Natural killer cell treated with Interleukin-12 subunit alpha and Interleukin-12 subunit beta and Interleukin-15 and Interleukin-18, amount 100 ng/mL, for 72 hours (primary cell): ENCODE measurements around the gene MTARC2. TPM values are rescaled to one million over a fixed set of nuclear protein-coding genes. Genes with fewer than 3 reads are reported as not detected.

Experiments
- ATAC-seq, 2 donors: fragments of 150-1000 bp; cut with Tn5 transposase in 1 of 2; sonication (Bioruptor Pico), chemical (Tn5 transposase) in 1 of 2; 2 replicates each; pipeline ENCODE4 v1.10.0; 2021
- DNase-seq: peaks from one replicate; pipeline ENCODE4 v3.0.0; 2022; ENCODE audit warnings: low spot score
- H3K27ac Mint-ChIP-seq, 2 donors: 1 replicate in 1 of 2; 2 replicates in 1 of 2; pipeline ENCODE4 v1.8.0; 2022; ENCODE audit warnings: mixed read lengths in 2 of 2, mild to moderate bottlenecking in 1 of 2, moderate library complexity in 1 of 2
- H3K27me3 Mint-ChIP-seq, 2 donors: 1 replicate in 1 of 2; 2 replicates in 1 of 2; pipeline ENCODE4 v1.8.0; 2022; ENCODE audit warnings: mixed read lengths in 2 of 2
- H3K36me3 Mint-ChIP-seq: one replicate; pipeline ENCODE4 v1.8.0; 2022; ENCODE audit warnings: mixed read lengths
- H3K4me1 Mint-ChIP-seq, 2 donors: 1 replicate in 1 of 2; 2 replicates in 1 of 2; pipeline ENCODE4 v1.8.0; 2022; ENCODE audit warnings: low read depth in 2 of 2, mixed read lengths in 2 of 2, mild to moderate bottlenecking in 1 of 2
- H3K4me3 Mint-ChIP-seq: one replicate; pipeline ENCODE4 v1.8.0; 2022; ENCODE audit warnings: mixed read lengths
- H3K9me3 Mint-ChIP-seq: 2 replicates; pipeline ENCODE4 v1.8.0; 2022; ENCODE audit warnings: mixed read lengths
- total RNA-seq, 2 donors: library from RNA; stranded (reverse); gene quantifications; one replicate each; pipeline ENCODE4 v1.2.3, GENCODE V29; 2022

Gene MTARC2
- total RNA-seq, 2 donors from 2014 or later, result not detected

GRCh38 chr1:220767312-220768125 lies 19.4 kb downstream of the MTARC2 start:
- Mint-ChIP-seq H3K27ac (no peak overlapping the region), H3K4me1 (no peaks in the 10 kb centered on the region), H3K4me3 (no peak overlapping the region), H3K27me3 (no peaks in the 10 kb centered on the region), H3K9me3 (no peaks in the 10 kb centered on the region), H3K36me3 (no peaks in the 10 kb centered on the region)
- ATAC-seq, result no peak
- no peak for DNase-seq

GRCh38 chr1:220768126-220768601 lies 20.0 kb downstream of the MTARC2 start:
- ATAC-seq, result peak in 1 of 2 donors; percentile 28
- Mint-ChIP-seq H3K4me1 (no peaks in the 10 kb centered on the region), H3K36me3 (no peaks in the 10 kb centered on the region), H3K27ac (no peak overlapping the region), H3K27me3 (no peaks in the 10 kb centered on the region), H3K4me3 (no peak overlapping the region), H3K9me3 (no peaks in the 10 kb centered on the region)
- DNase-seq, result no peak

DNA sequence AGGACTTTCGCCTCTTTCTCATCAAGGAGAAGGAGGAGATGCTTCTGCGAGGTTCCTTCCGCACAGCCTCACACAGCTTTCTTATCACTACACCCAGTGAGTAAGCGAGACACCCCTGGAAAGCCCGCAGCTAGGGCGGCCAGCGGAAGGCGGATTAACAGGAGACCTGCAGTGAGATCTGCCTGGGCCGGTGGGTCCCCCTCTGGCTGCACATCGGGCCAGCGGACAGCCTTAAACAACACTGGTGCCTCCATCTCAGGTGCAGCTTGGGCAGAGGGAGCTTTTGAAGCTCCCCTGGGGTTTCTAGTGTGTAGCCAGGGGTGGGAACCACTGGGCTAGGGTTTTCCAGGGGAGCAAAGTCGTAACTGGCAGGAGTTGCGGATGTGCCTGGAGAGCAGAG lies 21.1 kb downstream of the MTARC2 start:
- H3K9me3 Mint-ChIP-seq, result no peaks in the 10 kb centered on the region
- H3K4me3 Mint-ChIP-seq, result no peak overlapping the region
- no peaks in the 10 kb centered on the region for H3K4me1 Mint-ChIP-seq
- H3K36me3 Mint-ChIP-seq, result no peaks in the 10 kb centered on the region
- ATAC-seq, result no peak
- no peaks in the 10 kb centered on the region for H3K27me3 Mint-ChIP-seq
- no peak overlapping the region for H3K27ac Mint-ChIP-seq
- DNase-seq, result no peak

DNA sequence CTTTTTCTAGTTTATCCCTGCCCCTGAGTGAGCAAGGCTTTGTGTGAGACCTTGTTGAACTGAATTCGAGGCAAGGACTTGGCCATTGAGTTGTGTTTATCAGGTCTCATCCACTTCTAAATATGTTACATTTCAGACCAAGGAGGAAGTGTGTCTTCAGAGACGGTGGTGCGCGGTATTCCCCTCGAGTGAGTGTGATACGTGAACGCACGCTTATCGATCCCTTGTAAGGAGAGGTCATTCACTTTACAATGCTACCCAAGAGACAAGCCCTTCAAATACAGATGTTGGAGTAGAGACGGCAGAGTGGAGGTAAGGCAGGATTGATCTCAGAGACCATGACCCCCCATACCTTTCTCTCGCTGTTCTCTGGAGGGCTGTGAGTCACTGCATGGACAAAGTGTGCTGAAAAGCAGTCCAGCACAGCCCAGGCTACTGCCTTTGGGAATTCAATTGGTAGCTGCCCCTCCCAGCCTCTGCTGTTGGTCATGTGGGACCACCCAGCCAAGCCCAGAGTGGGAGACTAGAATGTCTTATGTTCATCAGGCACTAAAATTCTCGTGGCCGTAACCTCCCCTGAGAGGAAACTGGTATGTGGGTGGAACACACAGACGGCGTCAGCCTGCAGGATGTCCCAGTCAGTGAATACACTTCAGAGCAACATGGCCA lies 22.3 kb downstream of the MTARC2 start:
- Mint-ChIP-seq H3K4me1 (no peaks in the 10 kb centered on the region), H3K27me3 (peaks cover 2 to 4% of the 10 kb centered on the region in 2 donors), H3K27ac (no peak overlapping the region), H3K9me3 (no peaks in the 10 kb centered on the region), H3K36me3 (no peaks in the 10 kb centered on the region), H3K4me3 (no peak overlapping the region)
- ATAC-seq (no peak), DNase-seq (no peak)

DNA sequence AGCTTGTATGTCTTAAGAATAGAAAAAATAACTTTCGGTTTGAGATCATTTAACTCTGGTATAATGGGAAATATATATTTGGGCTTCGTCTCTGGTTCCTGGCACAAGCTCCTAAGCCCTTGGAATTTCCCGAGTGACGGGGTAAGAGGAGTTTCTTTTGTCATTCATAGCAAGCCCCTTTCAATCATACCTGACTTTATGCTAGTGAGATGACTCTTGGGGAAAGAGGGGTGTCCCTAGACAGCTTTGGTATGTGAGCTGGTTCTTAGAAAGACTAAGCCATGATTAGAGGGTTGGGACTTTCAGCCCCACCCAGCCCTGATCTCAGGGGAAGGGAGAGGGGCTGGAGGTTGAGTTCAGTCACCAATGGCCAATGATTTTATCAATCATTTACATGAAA lies 24.7 kb downstream of the MTARC2 start:
- Mint-ChIP-seq H3K4me3 (no peak overlapping the region), H3K27me3 (peaks cover 5 to 9% of the 10 kb centered on the region in 2 donors), H3K4me1 (no peaks in the 10 kb centered on the region), H3K27ac (no peak overlapping the region), H3K36me3 (no peaks in the 10 kb centered on the region), H3K9me3 (no peaks in the 10 kb centered on the region)
- no peak for ATAC-seq
- DNase-seq, result no peak

- ATAC-seq, result no peak
- Mint-ChIP-seq H3K27ac (no peak overlapping the region), H3K36me3 (no peaks in the 10 kb centered on the region), H3K4me1 (no peaks in the 10 kb centered on the region), H3K27me3 (peaks cover 5 to 9% of the 10 kb centered on the region in 2 donors), H3K4me3 (no peak overlapping the region), H3K9me3 (no peaks in the 10 kb centered on the region)
- no peak for DNase-seq
These were observed 27.2 kb downstream of the MTARC2 start for GRCh38 chr1:220775240-220775853.

DNA sequence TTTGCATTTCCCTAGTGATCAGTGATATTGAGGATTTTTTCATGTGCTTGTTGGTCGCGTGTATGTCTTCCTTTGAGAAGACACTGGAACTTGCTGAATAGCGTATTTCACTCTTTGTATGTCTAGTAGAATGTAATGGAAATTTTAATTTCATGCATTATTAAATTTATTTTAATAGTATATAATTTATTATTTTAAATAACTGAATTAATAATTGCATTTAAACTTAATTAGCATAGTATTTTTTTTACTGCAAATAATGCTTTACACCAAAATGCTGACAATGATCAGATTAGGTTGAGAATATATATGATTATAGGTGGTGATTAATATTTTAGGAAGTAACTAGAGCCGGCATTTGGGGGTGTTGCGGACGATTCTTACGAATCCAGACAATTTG lies 28.1 kb downstream of the MTARC2 start:
- Mint-ChIP-seq H3K27me3 (peaks cover 5 to 9% of the 10 kb centered on the region in 2 donors), H3K4me1 (no peaks in the 10 kb centered on the region), H3K9me3 (no peaks in the 10 kb centered on the region), H3K36me3 (no peaks in the 10 kb centered on the region), H3K27ac (no peak overlapping the region), H3K4me3 (no peak overlapping the region)
- ATAC-seq (no peak), DNase-seq (no peak)

- no peak overlapping the region for H3K27ac Mint-ChIP-seq
- H3K27me3 Mint-ChIP-seq, result peaks cover 8 to 9% of the 10 kb centered on the region in 2 donors
- H3K36me3 Mint-ChIP-seq, result no peaks in the 10 kb centered on the region
- H3K9me3 Mint-ChIP-seq, result no peaks in the 10 kb centered on the region
- peak; percentile 77 for DNase-seq
- no peaks in the 10 kb centered on the region for H3K4me1 Mint-ChIP-seq
- H3K4me3 Mint-ChIP-seq, result no peak overlapping the region
- peak; percentile 71 to 74 for ATAC-seq
These were observed 28.7 kb downstream of the MTARC2 start for GRCh38 chr1:220776720-220777326.

DNA sequence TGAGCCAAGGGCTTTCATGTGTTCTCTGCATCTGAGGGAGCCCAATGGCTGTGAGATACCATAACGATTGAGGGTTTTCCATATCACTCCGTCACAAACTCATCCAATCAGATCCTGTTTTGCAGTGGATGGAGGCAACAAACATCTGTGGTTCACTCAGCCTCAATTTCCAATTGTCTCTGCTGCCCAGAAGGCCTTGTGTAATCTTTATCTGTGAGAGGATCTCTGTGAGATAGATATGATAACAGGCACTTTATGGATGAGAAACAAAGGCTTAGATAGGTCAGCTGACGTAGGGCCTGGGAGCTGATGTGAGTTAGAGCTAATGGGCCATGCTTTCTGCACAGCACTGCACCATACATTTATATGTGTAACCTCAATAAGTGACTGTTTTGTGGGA lies 35.3 kb downstream of the MTARC2 start:
- no peak for ATAC-seq
- no peaks in the 10 kb centered on the region for H3K36me3 Mint-ChIP-seq
- H3K9me3 Mint-ChIP-seq, result no peaks in the 10 kb centered on the region
- H3K4me3 Mint-ChIP-seq, result no peak overlapping the region
- peaks cover 22 to 25% of the 10 kb centered on the region in 2 donors for H3K27me3 Mint-ChIP-seq
- H3K27ac Mint-ChIP-seq, result no peak overlapping the region
- DNase-seq, result no peak
- H3K4me1 Mint-ChIP-seq, result no peaks in the 10 kb centered on the region

DNA sequence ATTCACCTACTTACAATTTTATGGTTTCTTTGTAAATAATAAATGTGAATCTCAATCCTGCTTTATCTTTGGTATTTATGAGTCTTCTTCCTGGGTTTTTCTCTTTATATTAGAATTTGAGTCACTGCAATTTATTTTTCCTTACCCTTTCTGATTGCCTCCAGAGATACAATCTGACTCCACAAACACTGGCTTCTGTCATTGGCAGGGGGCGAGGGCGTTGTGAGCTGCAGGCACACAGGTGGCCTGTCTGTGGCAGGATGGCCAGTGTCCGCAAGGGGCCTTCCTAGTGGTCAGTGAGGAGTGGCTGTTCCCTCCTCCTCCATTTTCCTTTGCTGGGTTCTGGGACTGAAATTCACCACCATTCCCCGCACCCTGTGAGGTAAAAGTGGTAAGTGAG lies 36.6 kb downstream of the MTARC2 start:
- no peaks in the 10 kb centered on the region for H3K4me1 Mint-ChIP-seq
- no peak overlapping the region for H3K4me3 Mint-ChIP-seq
- no peaks in the 10 kb centered on the region for H3K36me3 Mint-ChIP-seq
- H3K9me3 Mint-ChIP-seq, result no peaks in the 10 kb centered on the region
- ATAC-seq (no peak), DNase-seq (no peak)
- H3K27me3 Mint-ChIP-seq, result peaks cover 22 to 25% of the 10 kb centered on the region in 2 donors
- H3K27ac Mint-ChIP-seq, result no peak overlapping the region

DNA sequence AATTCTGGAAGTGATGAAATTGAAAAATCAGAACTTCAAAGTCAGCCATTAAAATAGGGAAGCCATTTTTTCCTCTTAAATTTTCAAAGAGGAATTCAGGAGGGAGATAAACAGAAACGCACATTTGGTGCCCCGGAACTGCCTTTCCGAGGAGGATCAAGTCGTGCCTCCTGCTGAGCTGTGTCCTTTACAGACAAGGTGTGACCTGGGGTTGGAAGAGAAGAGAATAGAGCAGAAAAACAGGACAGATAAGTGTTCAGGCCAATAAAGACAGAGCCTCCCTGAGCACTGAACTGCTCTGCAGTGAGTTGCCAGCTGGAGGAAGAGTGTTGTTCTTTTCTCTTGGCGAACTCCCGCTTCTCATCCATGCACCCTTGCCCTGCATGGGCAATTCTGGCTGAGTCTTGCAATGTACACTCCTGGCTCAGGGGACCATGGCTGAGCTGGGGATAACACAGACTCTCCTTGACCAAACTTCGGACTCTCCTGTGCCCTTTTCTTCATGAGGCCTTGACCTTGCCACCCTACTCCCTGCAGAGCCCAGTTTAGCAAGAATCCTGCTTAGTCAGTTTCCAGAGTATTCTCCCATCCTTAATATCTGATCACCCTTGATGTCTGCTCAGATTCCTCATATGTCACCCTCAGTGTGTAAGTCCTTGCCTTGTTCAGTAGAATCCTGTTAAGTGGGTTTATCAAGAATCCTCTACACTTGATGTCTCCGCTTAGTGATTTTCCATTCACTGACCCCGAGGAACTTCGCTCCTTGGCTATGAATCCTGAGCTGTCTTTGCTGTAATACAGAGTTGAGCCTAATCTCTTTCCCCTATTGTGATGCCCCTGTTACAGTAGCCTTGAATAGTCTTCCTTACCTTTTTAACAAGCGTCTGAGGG lies 37.3 kb downstream of the MTARC2 start:
- Mint-ChIP-seq H3K4me3 (no peak overlapping the region), H3K9me3 (no peaks in the 10 kb centered on the region), H3K27ac (no peak overlapping the region), H3K36me3 (no peaks in the 10 kb centered on the region), H3K4me1 (no peaks in the 10 kb centered on the region), H3K27me3 (peaks cover 22 to 25% of the 10 kb centered on the region in 2 donors)
- no peak for ATAC-seq
- DNase-seq, result no peak

GRCh38 chr1:220786057-220786336 lies 37.9 kb downstream of the MTARC2 start:
- H3K9me3 Mint-ChIP-seq, result no peaks in the 10 kb centered on the region
- no peak overlapping the region for H3K4me3 Mint-ChIP-seq
- DNase-seq (no peak), ATAC-seq (no peak)
- no peak overlapping the region for H3K27ac Mint-ChIP-seq
- no peaks in the 10 kb centered on the region for H3K4me1 Mint-ChIP-seq
- H3K27me3 Mint-ChIP-seq, result peaks cover 22 to 25% of the 10 kb centered on the region in 2 donors
- no peaks in the 10 kb centered on the region for H3K36me3 Mint-ChIP-seq

DNA sequence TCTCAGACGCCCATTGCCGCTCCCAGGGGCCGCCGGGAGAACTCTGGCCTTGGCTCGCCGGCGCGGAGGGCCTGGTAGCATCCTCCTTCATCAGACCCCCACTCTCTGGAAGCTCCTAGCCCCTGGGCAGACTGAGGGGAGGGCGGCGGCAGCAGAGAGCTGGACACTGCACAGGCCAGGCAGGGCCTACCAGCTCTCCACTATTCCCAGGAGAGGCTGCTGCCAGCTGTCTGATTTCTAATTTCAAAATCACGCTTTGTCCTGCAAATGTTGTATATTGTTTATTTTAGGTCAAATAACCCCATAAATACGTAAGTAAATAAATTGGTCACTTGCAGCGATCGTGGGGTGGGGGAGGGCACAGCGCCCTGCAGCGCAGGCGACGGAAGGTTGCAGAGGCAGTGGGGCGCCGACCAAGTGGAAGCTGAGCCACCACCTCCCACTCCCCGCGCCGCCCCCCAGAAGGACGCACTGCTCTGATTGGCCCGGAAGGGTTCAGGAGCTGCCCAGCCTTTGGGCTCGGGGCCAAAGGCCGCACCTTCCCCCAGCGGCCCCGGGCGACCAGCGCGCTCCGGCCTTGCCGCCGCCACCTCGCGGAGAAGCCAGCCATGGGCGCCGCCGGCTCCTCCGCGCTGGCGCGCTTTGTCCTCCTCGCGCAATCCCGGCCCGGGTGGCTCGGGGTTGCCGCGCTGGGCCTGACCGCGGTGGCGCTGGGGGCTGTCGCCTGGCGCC lies 38.4 kb downstream of the MTARC2 start, which contains the start of gene MTARC1:
TSS of gene MTARC1 (plus strand) at position 577 of the 732 bp plus-strand sequence. CDS start at position 609, 32 bp downstream.
- DNase-seq, result no peak
- Mint-ChIP-seq H3K36me3 (no peaks in the 10 kb centered on the region), H3K27me3 (peaks cover 25% of the 10 kb centered on the region in 2 donors), H3K9me3 (no peaks in the 10 kb centered on the region), H3K4me3 (no peak within 1 kb of the TSS), H3K4me1 (no peaks in the 10 kb centered on the region), H3K27ac (no peak within 1 kb of the TSS)
- ATAC-seq, result peak; percentile 65 to 72
